GM18505 (cell line): ENCODE results near the gene WNT1.
A peak's percentile ranks its signal among the peaks of the same experiment; 100 is the strongest.

ENCODE experiments used
- ATAC-seq: cut with Tn5 transposase; IDR thresholded peaks from one replicate; pipeline ENCODE4 v1.9.1; 2021; ENCODE audit not compliant: unreplicated experiment
- POLR2A ChIP-seq: IDR thresholded peaks from 4 replicates; pipeline ENCODE4 v1.6.1; 2011; ENCODE audit warnings: borderline replicate concordance; ENCODE audit not compliant: insufficient read depth, insufficient read length; ENCODE audit errors: extremely low read depth

Gene WNT1

DNA sequence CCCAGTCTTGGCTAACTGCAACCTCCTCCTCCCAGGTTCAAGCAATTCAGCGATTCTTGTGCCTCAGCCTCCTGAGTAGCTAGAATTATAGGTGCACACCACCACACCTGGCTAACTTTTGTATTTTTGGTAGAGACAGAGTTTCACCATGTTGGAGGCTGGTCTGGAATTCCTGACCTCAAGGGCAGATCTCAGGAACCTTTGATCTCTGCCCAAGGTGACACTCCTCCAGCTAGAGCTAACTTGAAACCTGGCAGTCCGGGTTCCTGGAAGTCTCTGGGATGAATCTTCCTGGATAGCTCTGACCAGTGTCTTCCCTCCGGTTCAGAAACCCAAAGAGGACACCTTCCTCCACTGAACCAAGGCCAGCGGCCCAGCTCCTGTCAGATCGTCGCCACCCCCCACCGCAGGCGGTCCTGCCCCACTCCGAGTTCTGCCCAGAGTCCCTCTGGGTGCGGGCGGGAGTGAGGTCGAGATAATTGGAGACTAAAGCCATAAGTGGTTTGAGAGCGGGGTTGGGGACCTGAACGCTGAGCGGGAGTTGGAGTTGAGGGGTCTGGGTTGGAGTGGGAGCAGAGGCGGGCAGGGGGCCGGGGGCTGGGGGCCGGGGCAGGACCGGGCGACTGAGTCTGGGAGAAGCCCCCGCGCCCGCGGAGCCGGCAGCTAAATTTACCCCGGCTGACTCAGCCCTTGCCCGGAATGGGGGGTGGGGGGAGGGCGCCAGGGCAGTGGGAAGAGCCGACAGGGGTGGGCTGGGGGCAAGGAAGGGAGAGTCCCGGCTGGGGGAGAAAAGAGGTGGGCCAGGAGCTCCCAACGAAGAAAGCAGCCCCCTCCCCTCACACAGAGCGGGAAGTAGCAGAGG, 16.3 kb downstream of the WNT1 start:
- no peak for ATAC-seq
- no peak for TF ChIP-seq POLR2A

DNA sequence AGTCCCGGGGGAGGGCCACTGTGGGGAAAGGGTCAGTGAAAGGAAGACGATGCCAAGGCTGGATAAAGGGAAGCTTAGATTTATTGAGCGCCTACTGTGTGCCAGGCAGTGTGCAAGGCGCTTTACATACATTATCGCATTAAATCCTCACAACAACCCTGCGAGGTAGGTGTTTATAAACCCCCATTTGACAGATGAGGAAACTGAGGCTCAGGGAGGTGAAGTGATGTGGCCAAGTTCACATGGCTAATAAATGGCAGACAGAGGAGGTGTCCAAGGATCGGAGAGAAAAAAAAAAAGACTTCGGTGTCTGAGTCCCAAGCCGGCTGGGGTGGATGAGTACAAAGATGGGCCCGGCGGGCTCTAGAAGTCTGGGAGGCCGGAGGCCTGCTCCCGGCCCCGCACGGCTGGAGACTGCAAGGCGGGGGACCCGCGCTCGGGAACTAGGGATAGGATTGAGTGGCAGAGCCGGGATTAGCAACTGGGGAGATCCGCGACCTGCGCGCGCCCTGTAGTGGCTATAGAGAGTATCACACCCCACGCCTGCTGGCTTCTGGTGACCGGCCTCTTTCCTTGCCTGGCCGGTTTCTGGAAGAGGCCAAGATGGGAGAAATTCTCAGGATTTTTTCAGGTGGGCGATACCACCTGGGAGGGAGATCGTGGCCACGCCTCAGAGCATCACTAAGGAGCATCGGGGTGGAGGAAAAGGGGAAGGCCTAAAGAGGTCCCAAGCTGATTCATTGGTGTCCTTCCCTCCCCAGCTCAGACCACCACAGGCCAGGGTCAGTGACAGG, 17.2 kb downstream of the WNT1 start:
- no peak for ATAC-seq
- no peak for TF ChIP-seq POLR2A

DNA sequence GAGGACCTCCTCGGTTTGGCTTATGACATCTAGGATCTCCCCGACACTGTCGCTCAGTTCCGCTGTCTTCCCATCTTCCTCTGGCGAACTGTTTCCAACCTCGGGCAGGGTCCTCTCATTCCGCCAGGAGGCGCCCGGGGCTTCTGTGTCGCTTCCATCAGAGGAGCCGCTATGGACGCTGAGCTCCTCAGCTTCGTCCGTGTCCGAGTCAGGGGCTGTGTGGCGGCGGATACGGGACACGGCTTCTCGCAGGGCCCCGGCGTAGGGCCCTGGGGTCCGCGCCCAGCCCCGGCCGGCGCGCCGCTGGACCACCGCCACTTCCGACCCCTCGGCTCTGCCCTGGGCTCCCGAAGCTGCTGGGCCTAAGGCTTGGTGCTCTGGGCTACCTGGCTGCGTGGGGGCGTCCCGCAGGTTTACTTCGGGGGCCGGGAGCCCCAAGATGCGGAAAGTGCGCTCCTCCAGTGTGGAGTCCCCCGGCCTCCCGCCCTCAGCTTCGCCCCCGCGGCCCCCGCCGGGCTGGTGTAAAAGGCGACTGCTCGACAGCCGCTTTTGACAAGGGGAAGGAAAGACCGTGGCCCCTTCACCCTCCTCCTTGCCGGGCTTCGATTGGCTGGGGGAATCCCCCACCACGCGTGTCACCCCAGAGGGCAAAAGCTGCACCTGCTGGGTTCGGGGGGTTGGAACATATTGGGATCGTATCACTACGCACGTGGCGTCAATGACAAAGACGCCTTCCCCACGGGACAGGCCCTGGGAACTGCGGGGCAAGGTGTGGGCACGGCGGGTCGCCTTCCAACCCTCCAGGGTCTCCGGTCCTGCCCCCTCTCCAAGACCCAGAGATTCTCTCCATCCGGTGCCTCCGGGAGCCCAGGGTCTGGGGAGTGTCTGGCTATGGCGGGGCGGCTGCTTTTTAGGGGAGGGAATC, 18.9 kb downstream of the WNT1 start:
- TF ChIP-seq POLR2A = no peak
- ATAC-seq = no peak

DNA sequence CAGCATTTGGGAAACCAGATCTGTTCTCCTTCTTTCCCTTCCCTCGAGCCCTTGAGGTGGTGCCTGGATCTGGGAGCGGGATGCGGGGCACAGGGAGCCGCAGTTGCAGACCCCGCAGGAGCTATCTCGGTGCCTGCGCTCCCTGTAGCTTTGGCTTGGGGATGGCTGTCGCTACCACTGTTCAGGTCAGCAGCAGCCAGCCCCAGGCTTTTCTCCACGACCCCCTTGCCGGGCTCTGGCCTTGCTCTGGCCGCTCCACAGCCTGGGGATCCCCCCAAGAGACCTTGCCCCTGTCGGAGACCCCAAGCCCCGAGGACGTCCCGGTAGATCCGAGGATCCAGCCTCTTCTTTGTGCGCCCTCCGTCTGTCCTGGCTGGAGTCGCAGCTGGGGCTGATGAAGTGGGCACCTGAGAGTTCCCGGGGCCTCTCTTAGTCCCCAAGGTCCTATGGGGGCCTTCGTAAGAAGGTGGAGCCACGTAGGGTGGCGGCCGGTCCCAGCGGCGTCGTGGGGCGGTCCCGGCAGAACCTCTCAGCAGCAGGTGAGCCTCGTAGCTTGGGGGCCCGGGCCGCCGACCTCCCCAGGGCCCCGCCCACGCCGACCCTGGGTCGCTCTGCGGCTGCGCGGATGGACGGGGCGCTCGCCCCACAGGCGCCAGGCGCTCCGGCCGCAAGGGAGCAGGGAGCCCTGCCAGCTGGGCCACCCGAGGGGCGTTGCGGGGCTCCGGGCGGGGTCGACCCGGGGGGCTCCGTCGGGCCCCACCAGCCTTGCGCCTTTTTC, 19.8 kb downstream of the WNT1 start:
- ATAC-seq = no peak
- TF ChIP-seq POLR2A = peak; percentile 44

DNA sequence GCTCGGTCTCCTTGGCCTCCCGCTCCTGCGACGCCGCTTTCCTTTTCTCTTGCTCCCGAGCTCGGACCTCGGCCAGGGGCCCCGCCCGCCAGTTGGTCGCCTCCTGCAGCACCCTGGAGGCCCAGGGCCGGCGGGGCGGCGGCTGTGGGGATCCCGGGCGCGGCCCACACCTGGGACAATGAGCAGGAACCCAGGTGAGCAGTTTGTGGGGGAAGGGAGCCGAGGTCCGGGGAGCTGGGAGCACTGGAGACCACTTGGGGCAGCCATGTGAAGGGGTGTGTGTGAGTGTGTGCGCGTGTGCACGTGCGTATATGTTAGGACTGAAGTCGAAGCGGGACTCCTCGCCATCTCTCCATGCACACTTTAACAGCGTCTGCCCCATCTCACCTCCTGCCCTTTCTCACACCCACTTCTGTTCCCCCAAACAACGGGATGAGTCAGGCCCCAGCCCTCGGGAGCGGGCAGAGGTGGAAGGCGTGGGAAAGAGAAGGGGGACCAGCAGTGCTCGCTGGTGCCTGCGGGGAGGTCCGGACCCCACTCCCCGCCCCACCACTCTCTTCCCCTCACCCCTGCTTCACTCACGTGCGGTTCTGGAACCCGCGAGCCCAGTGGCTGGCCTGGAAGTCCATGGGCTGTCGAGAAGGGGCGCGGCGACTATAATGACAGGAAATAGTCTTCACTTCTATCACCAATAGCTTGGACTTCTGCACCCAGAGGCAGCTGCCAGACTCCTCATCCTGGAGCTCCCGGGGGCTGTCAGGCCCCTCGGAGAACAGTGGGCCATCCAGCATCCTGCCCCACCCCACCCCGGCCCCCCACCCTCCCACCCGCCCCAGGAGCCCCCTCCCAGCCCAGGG, 20.6 kb downstream of the WNT1 start:
- no peak for TF ChIP-seq POLR2A
- no peak for ATAC-seq

DNA sequence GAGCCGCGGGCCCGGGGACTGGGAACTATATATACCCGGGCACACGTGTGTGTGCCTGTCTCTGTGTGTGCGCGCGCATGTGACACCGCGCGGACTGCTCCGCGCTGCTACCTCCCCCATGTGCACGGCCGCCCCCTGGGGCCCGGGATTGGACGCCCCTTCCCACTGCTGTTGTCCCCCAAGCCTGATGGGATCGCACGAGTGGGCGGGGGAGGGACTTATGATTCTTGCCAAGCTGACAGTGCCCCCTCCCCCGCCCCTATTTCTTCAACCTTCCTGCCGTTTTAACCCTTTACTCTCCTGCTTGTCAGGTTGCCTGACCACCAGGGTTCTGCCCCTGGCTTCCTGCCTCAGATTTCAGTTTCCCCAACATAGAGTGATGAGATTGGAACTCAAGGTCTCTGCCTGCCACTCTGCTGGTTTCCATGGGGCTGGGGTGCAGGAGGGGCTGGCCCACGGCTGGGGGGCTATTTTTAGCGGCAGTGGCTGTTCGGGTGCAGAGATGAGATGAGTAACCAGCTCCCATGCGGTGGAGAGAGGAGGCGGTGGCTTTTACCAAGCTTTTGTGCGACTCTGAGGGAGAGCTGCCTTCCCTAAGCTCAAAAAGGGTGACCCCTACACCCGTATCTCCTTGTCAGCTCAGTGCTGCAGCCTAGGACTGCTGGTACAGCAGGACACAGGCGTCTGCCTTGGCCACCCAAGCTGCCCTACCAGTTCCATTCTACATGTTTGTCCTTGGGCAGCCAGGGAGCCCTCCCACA, 21.4 kb downstream of the WNT1 start, which contains the start of gene DDN:
DDN (minus strand) TSS at position 5 of the 761 bp plus-strand sequence. CDS start 88 bp downstream, outside the sequence.
- ATAC-seq = no peak

DNA sequence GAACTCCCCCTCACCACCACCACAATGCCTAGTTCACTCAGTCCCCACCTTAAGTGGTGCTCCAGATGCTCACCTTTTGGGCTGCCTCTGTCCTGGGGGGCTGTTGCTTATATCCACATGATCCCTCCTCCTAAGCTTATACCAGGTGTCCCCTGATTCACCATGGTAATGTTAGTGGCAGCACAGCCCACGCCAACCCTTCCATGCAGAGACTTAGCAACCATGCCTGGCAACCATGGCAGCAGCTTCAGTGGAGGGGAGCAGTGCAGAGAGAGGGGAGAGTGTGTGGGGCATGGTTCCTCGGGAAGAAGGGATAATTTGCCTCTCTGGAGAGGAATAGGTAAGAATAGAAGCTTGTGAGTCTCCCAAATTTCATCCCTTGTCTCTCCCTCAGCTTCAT, 22.2 kb downstream of the WNT1 start:
- ATAC-seq = no peak
- no peak for TF ChIP-seq POLR2A

More for the DNA sequence above, 21.4 kb downstream of the WNT1 start, which contains the start of gene DDN:
- peak; percentile 57 for TF ChIP-seq POLR2A

DNA sequence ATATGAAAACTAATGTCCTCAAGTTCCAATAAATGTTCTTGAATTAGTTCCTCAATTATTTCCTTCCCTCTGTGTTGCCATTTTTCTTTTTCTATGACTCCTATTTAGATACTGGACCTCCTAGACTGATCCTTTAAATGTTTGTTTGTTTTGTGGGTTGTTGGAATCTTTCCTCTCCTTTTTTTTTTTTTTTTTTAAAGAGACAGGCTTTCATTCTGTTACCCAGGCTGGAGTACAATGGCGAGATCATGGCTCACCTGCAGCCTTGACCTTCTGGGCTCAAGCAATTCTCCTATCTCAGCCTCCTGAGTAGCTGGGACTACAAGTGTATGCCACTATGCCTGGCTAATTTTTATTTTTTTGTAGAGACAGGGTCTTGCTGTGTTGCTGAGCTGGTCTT, 30.8 kb downstream of the WNT1 start:
- TF ChIP-seq POLR2A = no peak
- ATAC-seq = no peak

DNA sequence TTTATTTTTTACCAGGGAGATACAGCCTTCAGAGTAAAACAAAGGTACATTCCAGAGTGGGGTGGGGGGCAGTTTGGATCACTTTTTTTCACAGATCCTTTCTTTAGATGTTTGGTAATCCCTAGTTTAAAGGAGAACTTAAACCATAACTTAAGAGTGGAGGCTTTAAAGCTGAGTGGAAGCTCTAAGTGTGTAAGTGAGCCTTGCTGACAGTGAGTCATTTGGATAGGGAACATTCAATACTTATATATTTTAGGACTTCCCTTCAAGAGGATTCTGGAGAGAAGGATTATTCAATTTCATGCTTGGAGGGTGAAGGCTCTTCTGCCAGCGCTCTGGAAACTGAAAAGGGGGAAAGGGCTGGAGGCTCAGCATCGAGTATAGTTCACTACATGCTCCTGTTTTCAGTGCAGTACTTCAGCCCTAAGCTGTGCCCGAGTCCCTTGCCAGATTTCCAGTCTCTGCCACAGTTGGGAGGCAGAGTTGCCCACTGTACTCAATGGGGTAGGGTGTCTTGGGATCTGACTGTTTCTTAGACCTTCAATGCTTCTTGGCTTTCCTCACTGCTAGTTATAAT, 32.1 kb downstream of the WNT1 start:
- TF ChIP-seq POLR2A = no peak
- ATAC-seq = no peak

DNA sequence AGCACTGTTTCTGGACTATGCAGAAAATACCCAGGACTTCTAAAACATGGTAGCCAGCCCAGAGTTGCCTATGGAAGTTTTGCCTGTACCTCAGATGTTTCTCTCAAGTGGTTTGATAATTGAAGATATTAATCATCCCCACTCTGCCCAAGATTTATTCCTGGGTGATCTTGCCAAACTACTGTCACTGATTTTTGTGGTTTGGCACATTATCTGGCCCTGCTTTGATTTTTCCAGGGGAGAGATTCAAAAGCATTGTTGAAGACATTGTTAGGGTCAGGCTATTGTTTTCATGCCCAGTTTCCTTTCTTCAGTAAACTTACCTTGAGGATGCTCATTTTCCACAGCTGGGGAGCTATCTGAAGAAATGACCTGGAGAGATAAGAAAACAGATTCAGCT, 34.6 kb downstream of the WNT1 start:
- no peak for TF ChIP-seq POLR2A
- ATAC-seq = no peak

DNA sequence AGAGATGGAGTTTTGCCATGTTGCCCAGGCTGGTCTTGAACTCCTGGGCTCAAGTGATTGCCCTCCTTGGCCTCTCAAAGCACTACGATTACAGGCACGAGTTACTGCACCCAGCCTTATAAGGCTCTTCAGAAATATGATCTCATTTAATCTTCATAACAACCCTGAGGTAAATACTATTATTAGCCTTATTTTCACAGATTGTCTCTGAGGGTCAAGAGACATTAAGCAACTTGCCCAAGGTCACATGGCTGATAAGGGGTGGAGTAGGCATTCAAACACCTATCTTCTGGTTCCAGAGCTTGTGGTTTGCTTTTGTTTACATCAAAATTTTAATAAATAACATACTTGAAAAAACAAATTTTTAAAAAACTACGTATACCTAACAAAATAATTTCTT, 35.3 kb downstream of the WNT1 start:
- TF ChIP-seq POLR2A = no peak
- ATAC-seq = no peak

DNA sequence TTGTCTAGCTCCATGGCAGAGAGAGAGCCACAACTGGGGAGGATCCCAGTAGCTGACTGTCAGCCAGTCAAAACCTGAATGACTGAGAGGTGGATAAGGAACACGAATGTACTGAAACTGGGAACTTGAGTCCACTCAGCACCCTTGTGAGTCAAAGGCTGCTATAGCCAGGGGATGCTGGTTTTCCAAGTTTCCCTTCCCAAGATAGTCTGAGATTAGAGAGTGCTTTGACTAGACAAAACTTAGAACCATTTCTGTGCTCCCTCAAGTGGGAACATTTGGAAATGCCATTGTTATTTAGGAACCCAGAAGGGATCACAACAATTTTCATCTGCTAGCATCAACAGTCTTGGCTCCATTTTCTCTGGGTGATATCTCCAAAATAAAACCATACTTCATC, 36.4 kb downstream of the WNT1 start:
- no peak for TF ChIP-seq POLR2A
- ATAC-seq = no peak
